ENCODE measurements around the gene PMPCB. TPM values are rescaled to one million over a fixed set of nuclear protein-coding genes. Genes with fewer than 3 reads are reported as not detected.

The PMPCB gene
- total RNA-seq, 1 donor from 2014 or later = 47.6 TPM

DNA sequence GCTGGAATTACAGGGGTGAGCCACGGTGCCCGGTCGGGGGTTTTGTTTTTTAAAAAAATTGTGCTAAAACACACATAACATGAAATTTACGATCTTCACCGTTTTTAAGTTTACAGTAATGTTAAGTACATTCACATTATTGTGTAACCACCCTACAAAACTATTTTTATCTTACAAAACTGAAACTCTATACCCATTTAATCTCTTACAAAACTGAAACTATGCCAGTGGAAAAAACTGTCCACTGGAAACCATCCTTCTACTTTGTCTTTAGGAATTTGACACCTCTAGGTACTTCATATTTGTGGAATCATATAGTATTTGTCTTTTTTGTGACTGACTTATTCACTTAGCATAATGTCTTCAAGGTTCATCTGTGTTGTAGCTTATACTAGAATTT lies 49.2 kb downstream of the PMPCB start:
- H2AFZ ChIP-seq (ENCODE audit: low read depth, low read length) = no peak overlapping the region
- Mint-ChIP-seq H3K4me1 (ENCODE audit: low read depth, unreplicated experiment) (peaks cover 13% of the 10 kb centered on the region), H3K27ac (ENCODE audit: unreplicated experiment) (no peak overlapping the region)

DNA sequence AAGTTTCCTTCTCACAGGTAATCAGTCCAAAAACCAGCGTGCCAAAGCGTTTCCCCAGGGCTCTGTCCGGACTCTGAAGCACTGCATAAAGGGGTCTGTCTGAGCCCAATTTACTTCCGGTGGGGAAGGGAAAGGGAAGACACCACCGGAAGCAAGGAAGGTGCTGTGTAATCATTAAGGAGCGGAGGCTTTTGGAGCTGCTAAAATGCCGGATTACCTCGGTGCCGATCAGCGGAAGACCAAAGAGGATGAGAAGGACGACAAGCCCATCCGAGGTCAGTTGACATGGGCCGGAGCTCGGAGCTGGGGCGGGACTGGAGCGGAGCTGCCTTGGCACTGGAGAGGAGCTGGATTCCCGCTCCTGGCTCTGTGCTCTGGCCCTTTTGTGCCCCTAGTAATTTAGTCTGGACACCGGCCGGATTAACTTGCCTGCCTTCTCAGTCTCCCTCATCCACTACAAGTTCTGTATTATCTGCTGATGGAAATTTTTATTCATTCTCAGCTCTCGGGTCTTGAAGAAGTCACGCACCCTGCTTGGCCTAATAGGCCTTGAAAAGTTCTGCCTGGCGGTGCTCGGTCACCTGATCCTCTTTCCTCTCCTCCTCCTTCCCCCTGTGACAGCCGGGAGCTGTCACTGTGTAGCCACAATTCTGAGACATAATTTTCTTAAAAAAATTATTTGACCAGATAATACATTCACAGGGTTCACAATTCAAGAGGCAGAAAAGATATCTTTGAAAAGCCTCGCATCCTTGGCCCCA lies 50.5 kb downstream of the PMPCB start, which contains the start of gene PSMC2:
Gene PSMC2 (plus strand): TSS at position 137 of the 761 bp plus-strand sequence. CDS start 69 bp downstream, at position 206.
- Histone ChIP-seq H3K27me3 (ENCODE audit: insufficient read depth, low read length) (no peaks in the 10 kb centered on the region), H3K9me3 (ENCODE audit: insufficient read depth, low read depth, low read length) (no peaks in the 10 kb centered on the region), H4K20me1 (ENCODE audit: insufficient read depth, low read length) (peaks cover 37% of the 10 kb centered on the region), H3K27ac (ENCODE audit: low read depth, low read length) (peak within 1 kb of the TSS; percentile 94), H3K79me2 (ENCODE audit: insufficient read depth, low read length) (peaks cover 80% of the 10 kb centered on the region), H3K4me1 (ENCODE audit: insufficient read depth, low read length) (peaks cover 7% of the 10 kb centered on the region), H3K36me3 (ENCODE audit: insufficient read depth, low read length) (peaks cover 5% of the 10 kb centered on the region), H2AFZ (ENCODE audit: low read depth, low read length) (peak within 1 kb of the TSS; percentile 93), H3K4me2 (ENCODE audit: low read length) (peak within 1 kb of the TSS; percentile 86), H3K4me3 (ENCODE audit: insufficient read depth, low read depth, low read length) (peak within 1 kb of the TSS; percentile 98), H3K9ac (ENCODE audit: low read length) (peak within 1 kb of the TSS; percentile 99)
- no peaks in the 10 kb centered on the region for H3K36me3 Mint-ChIP-seq (ENCODE audit: low read depth, unreplicated experiment)
- peak within 1 kb of the TSS; percentile 98 for H3K4me3 Mint-ChIP-seq (ENCODE audit: unreplicated experiment)
- H3K4me1 Mint-ChIP-seq (ENCODE audit: low read depth, unreplicated experiment) = peaks cover 10% of the 10 kb centered on the region
- TF ChIP-seq, protein P1, sequence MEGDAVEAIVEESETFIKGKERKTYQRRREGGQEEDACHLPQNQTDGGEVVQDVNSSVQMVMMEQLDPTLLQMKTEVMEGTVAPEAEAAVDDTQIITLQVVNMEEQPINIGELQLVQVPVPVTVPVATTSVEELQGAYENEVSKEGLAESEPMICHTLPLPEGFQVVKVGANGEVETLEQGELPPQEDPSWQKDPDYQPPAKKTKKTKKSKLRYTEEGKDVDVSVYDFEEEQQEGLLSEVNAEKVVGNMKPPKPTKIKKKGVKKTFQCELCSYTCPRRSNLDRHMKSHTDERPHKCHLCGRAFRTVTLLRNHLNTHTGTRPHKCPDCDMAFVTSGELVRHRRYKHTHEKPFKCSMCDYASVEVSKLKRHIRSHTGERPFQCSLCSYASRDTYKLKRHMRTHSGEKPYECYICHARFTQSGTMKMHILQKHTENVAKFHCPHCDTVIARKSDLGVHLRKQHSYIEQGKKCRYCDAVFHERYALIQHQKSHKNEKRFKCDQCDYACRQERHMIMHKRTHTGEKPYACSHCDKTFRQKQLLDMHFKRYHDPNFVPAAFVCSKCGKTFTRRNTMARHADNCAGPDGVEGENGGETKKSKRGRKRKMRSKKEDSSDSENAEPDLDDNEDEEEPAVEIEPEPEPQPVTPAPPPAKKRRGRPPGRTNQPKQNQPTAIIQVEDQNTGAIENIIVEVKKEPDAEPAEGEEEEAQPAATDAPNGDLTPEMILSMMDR (IDR thresholded peaks at IDR 0.05; ENCODE audit: insufficient read depth, low read depth, low read length) = no peak
- H3K27ac Mint-ChIP-seq (ENCODE audit: unreplicated experiment) = peak within 1 kb of the TSS; percentile 98
- H3K27me3 Mint-ChIP-seq (ENCODE audit: low read depth, unreplicated experiment) = no peaks in the 10 kb centered on the region
- FAIRE-seq (no peak), DNase-seq (ENCODE audit: low read depth) (peak; percentile 91)
- no peaks in the 10 kb centered on the region for H3K9me3 Mint-ChIP-seq (ENCODE audit: unreplicated experiment)

More for the DNA sequence above, 49.2 kb downstream of the PMPCB start:
- Mint-ChIP-seq H3K9me3 (ENCODE audit: unreplicated experiment) (no peaks in the 10 kb centered on the region), H3K36me3 (ENCODE audit: low read depth, unreplicated experiment) (no peaks in the 10 kb centered on the region), H3K27me3 (ENCODE audit: low read depth, unreplicated experiment) (no peaks in the 10 kb centered on the region), H3K4me3 (ENCODE audit: unreplicated experiment) (no peak overlapping the region)
- Histone ChIP-seq H3K36me3 (ENCODE audit: insufficient read depth, low read length) (peaks cover 7% of the 10 kb centered on the region), H3K9me3 (ENCODE audit: insufficient read depth, low read depth, low read length) (no peaks in the 10 kb centered on the region), H3K4me3 (ENCODE audit: insufficient read depth, low read depth, low read length) (no peak overlapping the region), H3K27ac (ENCODE audit: low read depth, low read length) (no peak overlapping the region), H3K79me2 (ENCODE audit: insufficient read depth, low read length) (peaks cover 80% of the 10 kb centered on the region), H3K4me1 (ENCODE audit: insufficient read depth, low read length) (peaks cover 7% of the 10 kb centered on the region), H4K20me1 (ENCODE audit: insufficient read depth, low read length) (peaks cover 32% of the 10 kb centered on the region), H3K9ac (ENCODE audit: low read length) (no peak overlapping the region), H3K27me3 (ENCODE audit: insufficient read depth, low read length) (no peaks in the 10 kb centered on the region), H3K4me2 (ENCODE audit: low read length) (peak overlapping the region; percentile 86)
- TF ChIP-seq, protein P1 (IDR thresholded peaks at IDR 0.05; ENCODE audit: insufficient read depth, low read depth, low read length) = no peak
- no peak for TF ChIP-seq EZH2 (IDR thresholded peaks at IDR 0.05; ENCODE audit: insufficient read depth, low read length)
- FAIRE-seq (no peak), DNase-seq (ENCODE audit: low read depth) (no peak)

DNA sequence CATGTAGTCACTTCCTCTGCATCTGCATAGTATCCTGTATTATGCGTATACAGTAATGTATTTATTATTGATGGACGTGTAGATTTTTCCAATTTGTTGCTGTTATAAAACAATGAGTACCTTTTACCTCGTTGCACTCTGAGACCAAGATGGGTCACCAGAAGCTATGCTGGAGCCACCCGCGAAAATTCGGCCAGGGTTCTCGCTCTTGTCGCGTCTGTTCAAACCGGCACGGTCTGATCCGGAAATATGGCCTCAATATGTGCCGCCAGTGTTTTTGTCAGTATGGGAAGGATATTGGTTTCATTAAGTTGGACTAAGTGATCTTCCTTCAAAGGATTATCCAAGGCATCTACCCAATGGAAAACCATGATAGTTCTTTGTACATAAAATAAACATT lies 51.2 kb downstream of the PMPCB start:
- Mint-ChIP-seq H3K4me1 (ENCODE audit: low read depth, unreplicated experiment) (peaks cover 10% of the 10 kb centered on the region), H3K27ac (ENCODE audit: unreplicated experiment) (no peak overlapping the region), H3K4me3 (ENCODE audit: unreplicated experiment) (peak overlapping the region; percentile 98), H3K9me3 (ENCODE audit: unreplicated experiment) (no peaks in the 10 kb centered on the region), H3K36me3 (ENCODE audit: low read depth, unreplicated experiment) (no peaks in the 10 kb centered on the region), H3K27me3 (ENCODE audit: low read depth, unreplicated experiment) (no peaks in the 10 kb centered on the region)
- H3K79me2 ChIP-seq (ENCODE audit: insufficient read depth, low read length) = peaks cover 80% of the 10 kb centered on the region
- peaks cover 7% of the 10 kb centered on the region for H3K4me1 ChIP-seq (ENCODE audit: insufficient read depth, low read length)
- H4K20me1 ChIP-seq (ENCODE audit: insufficient read depth, low read length) = peaks cover 44% of the 10 kb centered on the region
- no peaks in the 10 kb centered on the region for H3K9me3 ChIP-seq (ENCODE audit: insufficient read depth, low read depth, low read length)
- no peak overlapping the region for H2AFZ ChIP-seq (ENCODE audit: low read depth, low read length)
- peak overlapping the region; percentile 94 for H3K27ac ChIP-seq (ENCODE audit: low read depth, low read length)
- H3K9ac ChIP-seq (ENCODE audit: low read length) = peak overlapping the region; percentile 99
- FAIRE-seq (no peak), DNase-seq (ENCODE audit: low read depth) (no peak)
- H3K36me3 ChIP-seq (ENCODE audit: insufficient read depth, low read length) = peaks cover 8% of the 10 kb centered on the region
- H3K27me3 ChIP-seq (ENCODE audit: insufficient read depth, low read length) = no peaks in the 10 kb centered on the region
- H3K4me2 ChIP-seq (ENCODE audit: low read length) = peak overlapping the region; percentile 86
- peak overlapping the region; percentile 98 for H3K4me3 ChIP-seq (ENCODE audit: insufficient read depth, low read depth, low read length)
- TF ChIP-seq, protein P1 (IDR thresholded peaks at IDR 0.05; ENCODE audit: insufficient read depth, low read depth, low read length) = no peak
- no peak for TF ChIP-seq EZH2 (IDR thresholded peaks at IDR 0.05; ENCODE audit: insufficient read depth, low read length)
